GM18526 (cell line): ENCODE results near the gene TUBGCP6.

Experiments used
- POLR2A ChIP-seq: IDR thresholded peaks from 3 replicates; pipeline ENCODE4 v1.6.1; 2011; ENCODE audit not compliant: insufficient read length; ENCODE audit errors: extremely low read depth

Gene TUBGCP6

DNA sequence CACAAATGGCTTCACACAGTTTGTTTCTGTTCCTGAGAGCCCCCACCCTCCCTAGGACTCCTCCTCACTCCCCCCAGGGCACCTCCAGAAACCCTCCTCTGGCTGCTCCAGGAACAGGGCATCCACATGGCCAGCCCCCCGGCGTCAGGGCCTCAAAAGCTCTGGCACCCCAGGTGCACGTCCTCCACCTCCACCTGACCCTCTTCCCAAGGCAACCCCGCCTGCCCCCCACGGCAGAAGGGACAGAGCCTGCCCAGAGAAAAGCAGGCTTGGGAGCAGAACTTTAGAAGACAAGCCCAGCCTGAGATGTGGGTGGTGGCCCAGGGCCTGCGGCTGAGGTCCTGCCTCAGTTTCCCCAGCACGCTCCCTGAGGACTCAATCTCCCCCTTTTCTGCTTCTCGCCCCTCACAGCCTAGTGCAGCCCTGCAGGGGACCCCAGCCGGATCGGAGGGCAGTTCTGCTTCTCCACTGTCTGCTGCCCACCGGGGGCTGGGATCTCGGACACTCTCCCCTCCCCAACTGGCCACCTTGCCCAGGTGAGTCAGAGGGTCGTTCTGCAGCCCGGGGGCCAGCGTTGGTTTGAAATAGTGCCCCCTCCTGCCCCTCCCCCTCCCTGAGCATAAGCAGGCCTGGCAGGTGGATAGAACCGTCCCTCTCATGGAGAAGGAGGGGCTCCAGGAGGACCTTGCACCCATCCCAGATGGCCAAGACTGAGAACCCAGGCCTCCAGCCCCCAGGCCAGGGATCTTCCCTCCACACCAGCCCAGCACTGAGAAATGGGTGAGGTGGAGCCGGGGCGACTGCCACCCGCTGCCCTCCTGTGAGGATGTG, 61.5 kb downstream of the TUBGCP6 start:
- TF ChIP-seq POLR2A: no peak

DNA sequence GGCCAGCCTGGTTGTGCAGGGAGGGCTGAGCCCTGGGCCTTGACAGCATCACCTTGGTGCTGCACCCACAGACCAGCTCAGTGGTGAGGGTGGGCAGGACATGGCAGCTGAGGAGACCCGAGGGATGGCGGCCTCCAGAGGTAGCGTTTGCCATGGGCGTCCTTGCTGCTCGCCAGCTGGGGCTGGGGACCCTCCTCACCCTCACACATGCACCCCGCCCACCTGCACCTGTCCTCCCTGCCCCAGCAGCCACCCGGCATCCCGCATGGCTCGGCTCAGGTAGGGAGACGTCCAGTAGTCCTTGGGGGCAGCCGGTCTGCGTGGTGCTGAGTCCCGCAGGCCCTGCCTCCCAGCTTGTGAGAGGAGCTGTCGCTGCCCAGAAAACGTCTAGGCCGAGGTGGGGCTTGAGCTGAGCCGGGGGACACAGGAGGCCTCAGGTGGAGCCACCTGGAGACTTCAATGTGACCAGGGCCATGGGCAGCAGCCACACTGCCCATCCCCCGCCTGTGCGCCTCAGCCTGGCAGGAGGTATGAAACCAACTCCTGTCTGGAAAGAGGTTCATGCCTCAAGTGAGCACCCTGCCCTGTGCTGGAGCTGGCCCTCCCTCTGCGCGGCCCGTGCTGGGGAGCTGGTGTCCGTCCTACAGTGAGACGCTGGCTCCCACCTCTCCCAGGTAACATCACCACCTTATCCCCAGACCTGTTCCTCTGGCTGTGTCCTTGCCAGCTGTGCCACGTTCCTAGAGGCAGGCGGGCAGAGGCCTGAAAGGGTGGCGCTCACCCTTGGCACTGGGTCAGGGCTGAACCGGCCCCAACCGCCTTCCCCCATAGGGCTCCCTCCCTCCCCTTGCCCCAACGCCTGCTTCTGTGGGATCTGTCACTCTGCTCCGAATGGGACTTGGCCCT, 62.4 kb downstream of the TUBGCP6 start:
- TF ChIP-seq POLR2A: no peak

DNA sequence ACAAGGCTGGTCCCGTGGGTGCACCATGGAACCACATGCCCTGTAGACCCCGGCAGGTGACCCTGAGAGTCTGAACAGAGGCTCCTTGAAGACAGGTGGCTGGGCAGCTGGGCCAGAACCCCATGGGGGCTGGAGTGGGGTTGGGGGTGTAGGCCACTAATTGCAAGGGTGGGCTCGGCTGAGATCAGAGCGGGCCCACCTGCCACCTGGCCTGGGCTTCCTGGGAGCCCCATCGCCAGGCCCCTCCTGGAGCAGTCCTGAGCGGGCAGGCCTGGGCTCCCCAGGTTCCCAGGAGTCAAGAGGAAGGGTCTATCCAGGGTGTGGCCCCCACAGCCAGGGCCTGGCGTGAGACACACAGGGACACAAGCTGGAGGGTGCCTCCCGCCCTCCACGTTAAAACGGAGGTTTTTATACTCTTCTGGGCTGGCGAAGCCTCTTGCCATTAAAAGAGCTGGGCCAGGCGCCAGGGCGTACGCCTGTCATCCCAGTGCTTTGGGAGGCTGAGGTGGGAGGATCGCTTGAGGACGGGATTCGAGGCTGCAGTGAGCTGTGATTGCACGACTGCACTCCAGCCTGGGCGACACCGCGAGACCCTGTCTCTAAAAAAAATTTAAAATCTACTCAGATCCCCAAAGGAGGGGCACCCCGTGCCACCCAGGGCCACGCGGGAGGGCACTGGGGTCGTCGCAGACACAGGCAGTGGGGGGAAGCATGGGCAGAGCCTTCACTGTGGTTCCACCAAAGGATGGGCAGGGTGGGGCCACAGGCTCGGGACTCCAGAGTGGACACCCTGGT, 63.9 kb downstream of the TUBGCP6 start:
- no peak for TF ChIP-seq POLR2A

DNA sequence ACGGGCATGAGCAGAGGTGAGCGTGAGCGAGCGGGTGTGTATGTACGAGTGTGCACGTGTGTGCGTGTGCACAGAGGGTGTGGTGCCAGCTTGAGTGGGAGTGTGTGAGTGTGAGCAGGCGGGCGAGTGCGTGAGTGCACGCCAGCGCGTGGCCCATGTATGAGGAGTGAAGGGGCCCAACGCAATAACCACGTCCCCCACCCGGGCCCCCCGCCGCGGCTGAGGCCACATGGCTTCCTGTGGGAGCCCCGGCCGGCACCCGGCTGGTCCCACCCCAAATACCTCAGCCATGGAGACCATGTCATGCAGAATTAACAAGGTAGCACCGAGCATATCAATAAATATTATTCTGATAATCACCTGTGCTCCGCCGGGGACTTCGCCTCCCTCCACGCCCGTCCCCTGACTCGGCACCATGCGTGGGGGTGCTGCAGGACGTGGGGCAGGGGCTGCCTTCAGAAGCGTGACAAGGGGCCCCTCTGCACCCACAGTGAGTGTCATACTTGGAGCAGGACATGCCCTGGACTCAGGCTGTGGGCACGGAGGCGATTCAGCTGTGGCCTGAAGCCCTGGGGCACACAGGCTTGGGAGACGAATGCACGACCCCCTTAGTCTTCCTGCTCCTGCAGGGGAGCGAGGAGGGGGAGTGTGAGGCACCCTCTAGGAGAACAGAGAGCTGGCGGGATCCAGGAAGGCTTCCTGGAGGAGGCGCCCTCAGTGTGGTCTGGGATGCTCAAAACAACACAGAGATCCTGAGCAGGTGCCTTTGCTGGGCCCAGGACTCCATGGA, 64.7 kb downstream of the TUBGCP6 start:
- TF ChIP-seq POLR2A: no peak

DNA sequence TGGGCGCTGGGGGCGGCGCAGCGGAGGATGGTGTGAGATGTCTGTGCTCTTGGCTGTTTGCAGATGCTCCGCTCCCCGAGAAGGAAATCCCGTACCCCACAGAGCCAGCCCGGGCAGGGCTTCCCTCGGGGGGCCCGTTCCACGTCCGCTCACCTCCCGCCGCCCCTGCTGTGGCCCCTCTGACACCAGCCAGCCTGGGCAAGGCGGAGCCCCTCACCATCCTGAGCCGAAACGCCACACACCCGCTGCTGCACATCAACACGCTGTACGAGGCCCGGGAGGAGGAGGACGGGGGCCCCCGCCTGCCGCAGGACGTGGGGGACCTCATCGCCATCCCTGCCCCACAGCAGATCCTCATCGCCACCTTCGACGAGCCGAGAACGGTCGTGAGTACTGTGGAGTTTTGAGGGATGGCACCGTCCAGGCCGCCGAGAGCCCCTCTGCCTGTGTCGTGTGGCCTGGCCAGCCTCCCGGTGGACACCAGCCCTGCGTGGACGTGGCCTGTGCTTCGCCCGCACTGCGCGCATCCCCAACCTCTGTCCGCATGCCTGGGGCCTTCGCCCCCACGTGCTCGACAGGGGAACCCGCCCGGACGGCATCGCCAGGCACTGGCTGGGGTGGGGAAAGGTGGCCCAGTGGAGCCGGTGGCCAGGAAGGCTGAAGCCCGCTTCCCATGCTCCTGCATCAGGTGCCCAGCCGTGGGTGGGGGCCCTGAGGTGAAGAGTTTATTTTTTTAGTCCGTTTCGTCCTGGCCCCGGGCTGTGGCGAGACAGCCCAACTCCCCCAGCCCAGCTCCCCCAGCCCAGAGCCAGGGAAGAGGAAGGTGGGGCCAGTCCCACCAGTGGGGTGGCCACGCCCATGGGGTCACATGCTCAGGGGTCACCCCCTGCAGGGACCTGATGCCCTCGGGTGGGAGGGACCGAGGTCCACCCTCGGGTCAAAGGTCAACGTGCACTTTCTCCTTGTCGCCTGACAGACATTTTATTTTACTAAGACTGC, 65.7 kb downstream of the TUBGCP6 start:
- TF ChIP-seq POLR2A: no peak

DNA sequence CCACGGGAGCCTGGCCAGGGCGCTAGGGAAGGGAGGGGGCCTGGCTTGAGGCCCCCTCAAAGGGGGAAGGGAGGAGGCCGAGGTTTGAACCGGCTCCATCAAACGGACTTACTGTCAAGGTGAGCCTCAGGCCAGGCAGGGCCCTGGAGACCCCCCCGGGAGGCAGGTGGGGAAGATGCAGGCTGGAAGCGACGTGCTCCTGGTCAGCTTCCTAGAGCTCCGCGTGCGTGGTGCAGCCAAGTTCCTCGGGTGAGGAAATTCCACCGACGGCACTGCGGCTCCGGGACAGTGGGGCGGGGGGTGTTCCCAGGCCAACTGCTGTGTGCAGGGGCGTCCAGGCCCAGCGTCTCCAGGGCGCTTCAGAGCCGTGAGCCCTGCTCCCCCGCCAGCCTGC, 66.4 kb downstream of the TUBGCP6 start:
- TF ChIP-seq POLR2A: no peak

DNA sequence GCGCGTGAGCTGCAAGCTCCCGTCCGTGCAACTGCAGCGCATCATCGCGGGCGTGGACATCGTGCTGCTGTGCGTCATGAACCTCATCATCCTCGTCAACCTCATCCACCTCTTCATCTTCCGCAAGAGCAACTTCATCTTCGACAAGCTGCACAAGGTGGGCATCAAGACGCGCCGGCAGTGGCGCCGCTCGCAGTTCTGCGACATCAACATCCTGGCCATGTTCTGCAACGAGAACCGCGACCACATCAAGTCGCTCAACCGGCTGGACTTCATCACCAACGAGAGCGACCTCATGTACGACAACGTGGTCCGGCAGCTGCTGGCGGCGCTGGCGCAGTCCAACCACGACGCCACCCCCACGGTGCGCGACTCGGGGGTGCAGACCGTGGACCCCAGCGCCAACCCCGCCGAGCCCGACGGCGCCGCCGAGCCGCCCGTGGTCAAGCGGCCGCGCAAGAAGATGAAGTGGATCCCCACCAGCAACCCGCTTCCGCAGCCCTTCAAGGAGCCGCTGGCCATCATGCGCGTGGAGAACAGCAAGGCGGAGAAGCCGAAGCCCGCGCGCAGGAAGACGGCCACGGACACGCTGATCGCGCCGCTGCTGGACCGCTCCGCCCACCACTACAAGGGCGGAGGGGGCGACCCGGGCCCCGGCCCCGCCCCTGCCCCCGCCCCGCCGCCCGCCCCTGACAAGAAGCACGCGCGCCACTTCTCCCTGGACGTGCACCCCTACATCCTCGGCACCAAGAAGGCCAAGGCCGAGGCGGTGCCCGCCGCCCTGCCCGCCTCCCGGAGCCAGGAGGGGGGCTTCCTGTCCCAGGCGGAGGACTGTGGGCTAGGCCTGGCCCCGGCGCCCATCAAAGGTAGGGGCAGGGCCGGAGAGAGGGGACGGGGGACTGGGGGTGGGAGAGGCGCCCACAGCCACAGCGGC, 67.0 kb downstream of the TUBGCP6 start:
- TF ChIP-seq POLR2A: no peak

DNA sequence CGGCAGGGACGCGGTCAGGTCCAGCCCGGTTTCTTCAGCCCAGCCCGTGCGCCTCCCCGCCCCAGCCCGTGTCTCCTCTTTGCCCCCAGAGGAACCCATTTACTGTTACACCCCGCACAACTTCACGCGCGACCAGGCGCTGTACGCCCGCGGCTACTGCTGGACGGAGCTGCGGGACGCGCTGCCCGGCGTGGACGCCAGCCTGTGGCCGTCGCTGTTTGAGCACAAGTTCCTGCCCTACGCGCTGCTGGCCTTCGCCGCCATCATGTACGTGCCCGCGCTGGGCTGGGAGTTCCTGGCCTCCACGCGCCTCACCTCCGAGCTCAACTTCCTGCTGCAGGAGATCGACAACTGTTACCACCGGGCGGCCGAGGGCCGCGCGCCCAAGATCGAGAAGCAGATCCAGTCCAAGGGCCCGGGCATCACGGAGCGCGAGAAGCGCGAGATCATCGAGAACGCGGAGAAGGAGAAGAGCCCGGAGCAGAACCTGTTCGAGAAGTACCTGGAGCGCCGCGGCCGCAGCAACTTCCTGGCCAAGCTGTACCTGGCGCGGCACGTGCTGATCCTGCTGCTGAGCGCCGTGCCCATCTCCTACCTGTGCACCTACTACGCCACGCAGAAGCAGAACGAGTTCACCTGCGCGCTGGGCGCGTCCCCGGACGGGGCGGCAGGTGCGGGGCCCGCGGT, 67.8 kb downstream of the TUBGCP6 start:
- no peak for TF ChIP-seq POLR2A

DNA sequence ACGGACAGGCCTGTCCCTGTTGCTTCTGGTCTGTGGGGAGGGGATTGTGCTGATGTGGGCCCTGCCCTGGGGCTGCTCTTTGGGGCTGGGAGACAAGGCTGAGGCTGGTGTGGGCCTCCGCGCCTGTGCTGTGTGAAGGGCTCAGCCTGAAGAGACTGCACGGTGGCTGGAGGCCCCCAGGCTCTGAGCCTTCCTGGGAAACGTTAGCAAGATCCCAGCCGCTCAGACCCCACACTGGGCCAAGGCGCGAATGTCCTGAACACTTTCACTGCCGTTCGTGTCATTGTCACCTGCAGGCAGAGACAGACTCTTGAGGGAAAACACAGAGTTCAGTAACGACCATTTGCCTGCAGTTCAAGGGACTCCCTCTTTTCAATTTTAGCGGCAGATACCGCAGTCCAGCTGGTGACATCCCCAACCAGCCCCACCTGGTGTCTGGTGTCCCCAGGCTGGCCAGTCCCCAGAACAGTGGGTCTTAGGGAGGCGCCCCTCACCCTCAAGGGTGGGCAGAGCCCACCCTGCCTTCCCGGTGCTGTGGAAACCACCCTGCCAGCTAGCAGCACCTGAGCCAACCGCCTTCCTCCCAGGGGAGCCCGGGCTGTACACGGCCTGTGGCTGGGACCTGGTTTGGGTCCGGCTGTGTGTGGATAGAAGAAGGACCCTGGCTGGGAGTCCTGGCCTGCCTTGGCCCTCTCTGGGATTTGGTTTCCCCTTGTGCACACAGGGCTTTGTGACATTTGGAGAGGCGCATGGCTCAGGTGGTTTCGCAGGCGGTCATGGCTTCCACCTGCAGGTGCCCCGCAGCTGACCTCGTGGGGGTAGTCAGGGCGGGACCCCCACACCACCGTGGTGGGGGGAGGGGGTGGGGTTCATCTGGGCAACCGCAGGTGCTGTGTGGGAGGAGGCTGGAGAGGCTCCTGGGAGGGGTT, 68.6 kb downstream of the TUBGCP6 start:
- no peak for TF ChIP-seq POLR2A

DNA sequence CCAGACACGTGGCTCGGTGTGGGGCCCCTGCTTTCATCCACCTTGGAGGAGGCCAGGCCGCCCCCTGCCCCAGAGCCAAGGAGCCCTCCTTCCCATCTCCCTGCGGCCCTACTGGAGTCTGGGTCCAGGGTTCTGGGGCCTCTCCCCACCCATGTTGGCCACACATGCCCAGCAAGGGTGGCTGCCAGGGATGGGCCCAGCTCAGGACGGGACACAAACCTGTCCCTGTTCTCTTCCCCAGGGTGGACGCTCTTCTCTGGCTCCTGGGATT, 69.7 kb downstream of the TUBGCP6 start:
- no peak for TF ChIP-seq POLR2A
